Kidney (tissue), 14 donors: ENCODE measurements around the gene COG7. TPM values are rescaled to one million over a fixed set of nuclear protein-coding genes. Genes with fewer than 3 reads are reported as not detected.

Experiments used
- DNase-seq, 5 donors: peaks; one replicate each; pipeline ENCODE4 v3.0.0-alpha.2; 2013 to 2020
- FAIRE-seq: peaks from 2 replicates; lab custom pipeline; 2012; peaks lifted over from hg19 to GRCh38; lab: Jason Lieb, UNC
- H3K27ac ChIP-seq, 2 donors: one replicate each; pipeline ENCODE4 v1.7.0; 2013; ENCODE audit warnings: low read depth in 2 of 2, low read length in 2 of 2, inconsistent platforms in 1 of 2
- H3K27me3 ChIP-seq: one replicate; pipeline ENCODE4 v1.7.1; 2013; ENCODE audit warnings: low read length, inconsistent platforms; ENCODE audit not compliant: control insufficient read depth, insufficient read depth
- H3K36me3 ChIP-seq, 3 donors: one replicate each; pipeline versions ENCODE4 v1.7.0 to v1.7.1; 2013; ENCODE audit warnings: low read length in 3 of 3, control low read depth in 1 of 3, inconsistent platforms in 1 of 3; ENCODE audit not compliant: insufficient read depth in 3 of 3, control insufficient read depth in 2 of 3
- H3K4me1 ChIP-seq, 3 donors: one replicate each; pipeline versions ENCODE4 v1.7.0 to v1.7.1; 2013; ENCODE audit warnings: low read length in 3 of 3, inconsistent platforms in 1 of 3, low read depth in 1 of 3; ENCODE audit not compliant: control insufficient read depth in 2 of 3, insufficient read depth in 2 of 3
- H3K4me3 ChIP-seq, 3 donors: one replicate each; pipeline versions ENCODE4 v1.7.0 to v1.8.1; 2013; ENCODE audit warnings: low read length in 3 of 3, control low read depth in 1 of 3, inconsistent platforms in 1 of 3
- H3K9ac ChIP-seq, 3 donors: one replicate each; pipeline versions ENCODE4 v1.7.0 to v1.7.1; 2013; ENCODE audit warnings: low read length in 3 of 3, control low read depth in 1 of 3, inconsistent platforms in 1 of 3
- H3K9me3 ChIP-seq, 3 donors: one replicate each; pipeline versions ENCODE4 v1.7.0 to v1.7.1; 2013; ENCODE audit warnings: low read length in 3 of 3, control low read depth in 1 of 3, inconsistent platforms in 1 of 3; ENCODE audit not compliant: control insufficient read depth in 2 of 3, insufficient read depth in 1 of 3
- CTCF ChIP-seq: IDR thresholded peaks from 3 replicates; pipeline ENCODE4 v1.5.1; 2012; ENCODE audit warnings: mild to moderate bottlenecking, moderate library complexity, borderline replicate concordance; ENCODE audit not compliant: insufficient read depth; ENCODE audit errors: extremely low read depth
- intact Hi-C: fragments of 100-400 bp; cut with DNase I; formaldehyde crosslinking; loops from one replicate; pipeline ENCODE4 v1.11.1; 2022
- polyA plus RNA-seq: library from polyadenylated mRNA; stranded (reverse); fragments of 350-450 nt; fragmentation: Illumina TruSeq; extraction: RNeasy Lipid Tissue Mini Kit (QIAGEN cat#74804); gene quantifications from one replicate; pipeline ENCODE4 v1.2.3, GENCODE V29; 2014; ENCODE audit warnings: low read depth, low replicate concordance; ENCODE audit not compliant: insufficient read depth
- total RNA-seq: library from RNA; stranded (reverse); fragmentation: NEBNext Ultra II Directional; extraction: Animal tissue kit (Norgen Biotek cat#: 25700); gene quantifications from one replicate; pipeline ENCODE4 v1.2.1, GENCODE V29; 2021
- donor health status: control.
- donor health status: control.
- donor health status: control.
- donor health status: control.
- donor health status: control.
- donor health status: DM: yes; HTN: yes; CAD: no.
- donor health status: Normal renal cell carcinoma (clear cell type).

COG7 gene
- total and polyA plus RNA-seq, 2 donors from 2014 or later, result 25.2 to 27.0 TPM

GRCh38 chr16:23357761-23358290 is 95.2 kb downstream of the COG7 start:
- no peak overlapping the region for H3K27ac ChIP-seq
- H3K36me3 ChIP-seq, result no peaks in the 10 kb centered on the region
- no peaks in the 10 kb centered on the region for H3K27me3 ChIP-seq
- TF ChIP-seq CTCF, result no peak
- intact Hi-C loops, result no loop called here
- peaks cover 0 to 3% (median 0%) of the 10 kb centered on the region in 3 donors for H3K4me1 ChIP-seq
- no peak overlapping the region for H3K9ac ChIP-seq
- H3K9me3 ChIP-seq, result no peaks in the 10 kb centered on the region
- no peak for FAIRE-seq
- no peak overlapping the region for H3K4me3 ChIP-seq
- peak in 1 of 5 donors; percentile 12 for DNase-seq

- Histone ChIP-seq H3K27me3 (no peaks in the 10 kb centered on the region), H3K27ac (no peak overlapping the region), H3K9me3 (no peaks in the 10 kb centered on the region), H3K36me3 (no peaks in the 10 kb centered on the region), H3K4me3 (no peak overlapping the region), H3K4me1 (no peaks in the 10 kb centered on the region), H3K9ac (no peak overlapping the region)
- FAIRE-seq (no peak), DNase-seq (peak in 1 of 5 donors; percentile 43)
- TF ChIP-seq CTCF, result no peak
- intact Hi-C loops, result no loop called here
Measured at GRCh38 chr16:23356941-23357340, 96.0 kb downstream of the COG7 start.

- no peak for TF ChIP-seq CTCF
- no peaks in the 10 kb centered on the region for H3K36me3 ChIP-seq
- H3K4me1 ChIP-seq, result no peaks in the 10 kb centered on the region
- FAIRE-seq (no peak), DNase-seq (peak in 1 of 5 donors; percentile 41)
- H3K27me3 ChIP-seq, result no peaks in the 10 kb centered on the region
- intact Hi-C loops, result no loop called here
- H3K9ac ChIP-seq, result no peak overlapping the region
- no peak overlapping the region for H3K4me3 ChIP-seq
- H3K9me3 ChIP-seq, result no peaks in the 10 kb centered on the region
- H3K27ac ChIP-seq, result no peak overlapping the region
Measured at GRCh38 chr16:23355106-23355670, 97.8 kb downstream of the COG7 start.
